GM12873 (cell line): ENCODE results near the gene RGL4.

Source experiments
- TF ChIP-seq, protein P1 (sequence below): IDR thresholded peaks from 2 replicates; pipeline ENCODE4 v1.5.1; 2012; ENCODE audit warnings: low read depth, mild to moderate bottlenecking, moderate library complexity, low read length, control low read depth; ENCODE audit not compliant: insufficient read depth; ENCODE audit errors: missing control alignments

Gene RGL4

GRCh38 chr22:23704062-23704461 is 13.2 kb downstream of the RGL4 start:
- TF ChIP-seq, protein P1, sequence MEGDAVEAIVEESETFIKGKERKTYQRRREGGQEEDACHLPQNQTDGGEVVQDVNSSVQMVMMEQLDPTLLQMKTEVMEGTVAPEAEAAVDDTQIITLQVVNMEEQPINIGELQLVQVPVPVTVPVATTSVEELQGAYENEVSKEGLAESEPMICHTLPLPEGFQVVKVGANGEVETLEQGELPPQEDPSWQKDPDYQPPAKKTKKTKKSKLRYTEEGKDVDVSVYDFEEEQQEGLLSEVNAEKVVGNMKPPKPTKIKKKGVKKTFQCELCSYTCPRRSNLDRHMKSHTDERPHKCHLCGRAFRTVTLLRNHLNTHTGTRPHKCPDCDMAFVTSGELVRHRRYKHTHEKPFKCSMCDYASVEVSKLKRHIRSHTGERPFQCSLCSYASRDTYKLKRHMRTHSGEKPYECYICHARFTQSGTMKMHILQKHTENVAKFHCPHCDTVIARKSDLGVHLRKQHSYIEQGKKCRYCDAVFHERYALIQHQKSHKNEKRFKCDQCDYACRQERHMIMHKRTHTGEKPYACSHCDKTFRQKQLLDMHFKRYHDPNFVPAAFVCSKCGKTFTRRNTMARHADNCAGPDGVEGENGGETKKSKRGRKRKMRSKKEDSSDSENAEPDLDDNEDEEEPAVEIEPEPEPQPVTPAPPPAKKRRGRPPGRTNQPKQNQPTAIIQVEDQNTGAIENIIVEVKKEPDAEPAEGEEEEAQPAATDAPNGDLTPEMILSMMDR: no peak

DNA sequence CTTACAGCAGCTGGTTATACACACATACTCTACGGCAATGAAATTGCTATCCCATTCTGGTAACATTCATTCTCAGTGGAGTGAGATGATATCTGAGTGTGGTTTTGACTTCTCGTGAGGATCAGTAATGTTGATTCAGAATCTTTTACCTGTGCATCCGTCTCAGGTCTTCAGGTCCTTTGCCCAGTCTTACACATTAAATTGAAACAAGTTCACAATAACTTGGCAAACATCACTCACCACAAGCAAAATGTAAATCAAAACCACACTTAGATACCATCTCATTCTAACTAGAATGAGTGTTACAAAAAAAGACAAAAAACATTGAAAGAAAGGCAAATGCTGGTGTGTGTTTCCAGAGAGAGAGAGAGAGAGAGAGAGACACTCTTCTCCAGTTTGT is 14.0 kb downstream of the RGL4 start:
- TF ChIP-seq, protein P1: no peak

GRCh38 chr22:23705358-23705757 is 14.5 kb downstream of the RGL4 start:
- TF ChIP-seq, protein P1: no peak

DNA sequence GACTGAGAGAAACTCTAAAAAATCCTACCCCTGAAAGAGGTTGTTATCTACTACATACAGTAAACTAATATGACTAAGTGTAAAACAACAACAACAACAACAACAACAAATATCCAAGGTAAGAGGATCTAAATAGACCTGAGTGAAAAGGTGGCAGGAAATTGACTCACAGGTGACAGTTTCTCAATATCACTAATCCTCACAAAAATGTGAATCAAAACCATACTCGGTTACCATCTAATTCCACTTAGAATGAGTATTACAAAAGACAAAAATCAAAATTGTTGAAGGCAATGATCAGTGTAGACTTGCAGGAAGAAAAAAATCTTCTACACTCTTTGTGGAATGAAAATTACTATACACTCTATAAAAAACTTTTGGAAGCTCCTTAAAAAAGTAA is 17.5 kb downstream of the RGL4 start:
- TF ChIP-seq, protein P1: no peak

DNA sequence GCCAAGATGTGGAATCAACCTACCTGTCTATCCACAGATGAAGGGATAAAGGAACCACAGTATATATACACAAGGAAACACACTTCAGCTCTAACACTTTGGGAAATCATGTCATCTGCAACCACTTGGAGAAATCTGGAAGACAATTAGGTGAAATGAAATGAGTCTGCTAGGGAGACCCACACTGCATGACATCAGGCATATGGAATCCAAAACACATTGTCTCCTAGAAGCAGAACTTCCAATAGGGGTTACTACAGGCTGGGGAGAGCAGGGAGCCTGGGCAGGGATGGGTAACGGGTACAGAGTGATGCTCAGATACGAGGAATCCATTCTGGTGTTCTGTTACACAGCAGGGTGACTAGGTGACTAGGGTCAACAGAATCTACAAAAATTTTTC is 18.3 kb downstream of the RGL4 start:
- TF ChIP-seq, protein P1: no peak

GRCh38 chr22:23712256-23712655 is 21.4 kb downstream of the RGL4 start:
- TF ChIP-seq, protein P1: no peak

- TF ChIP-seq, protein P1: no peak
Measured at GRCh38 chr22:23713696-23714595, 23.1 kb downstream of the RGL4 start.
